Spleen (tissue), 7 donors: ENCODE results near the gene MAPT.

Source experiments
- CTCF ChIP-seq, 11 experiments: fragments of 200-600 bp in 7 of 11; fragments of 450-650 bp in 4 of 11; sonication (generic) in 4 of 11; IDR thresholded peaks in 8 of 11; conservative IDR thresholded peaks in 3 of 11; 1 replicate in 7 of 11; 2 replicates in 4 of 11; pipeline versions ENCODE4 v1.4.0 to v1.8.0; 2016 to 2021; ENCODE audit warnings: antibody characterized with exemption in 11 of 11, inconsistent platforms in 4 of 11, mild to moderate bottlenecking in 1 of 11
- POLR2A ChIP-seq, 3 donors: fragments of 450-650 bp; IDR thresholded peaks; one replicate each; pipeline ENCODE4 v1.5.1; 2017; ENCODE audit warnings: antibody characterized with exemption in 3 of 3, mild to moderate bottlenecking in 1 of 3
- POLR2AphosphoS5 ChIP-seq, 3 donors: sonication (generic); formaldehyde crosslinking; IDR thresholded peaks; one replicate each; pipeline ENCODE4 v1.5.1; 2017; ENCODE audit warnings: antibody characterized with exemption in 3 of 3
- donor health status: DM: no; HTN: no; CAD: no; lungs with moderate emphysema.
- donor health status: DM: no; HTN: no; CAD: no.
- donor health status: DM: no; HTN: no; CAD: no.

- TF ChIP-seq CTCF (IDR thresholded peaks at IDR 0.05 in 8 of 11, conservative IDR thresholded peaks at IDR 0.05 in 3 of 11) (no peak), POLR2A (IDR thresholded peaks at IDR 0.05) (no peak), POLR2AphosphoS5 (IDR thresholded peaks at IDR 0.05) (no peak)
Measured at GRCh38 chr17:45981306-45981705, 87.0 kb downstream of the MAPT start.
